Activated CD8-positive, alpha-beta memory T cell treated with anti-CD3 and anti-CD28 coated beads for 1 hour (primary cell): ENCODE results near the gene ATMIN.
A peak's percentile ranks its signal among the peaks of the same experiment; 100 is the strongest.

Experiments
- DNase-seq, 2 donors: peaks; one replicate each; pipeline ENCODE4 v3.0.0-alpha.2; 2020; ENCODE audit warnings: low read depth in 1 of 2; ENCODE audit errors: extremely low read depth in 1 of 2

ATMIN gene, protein sequence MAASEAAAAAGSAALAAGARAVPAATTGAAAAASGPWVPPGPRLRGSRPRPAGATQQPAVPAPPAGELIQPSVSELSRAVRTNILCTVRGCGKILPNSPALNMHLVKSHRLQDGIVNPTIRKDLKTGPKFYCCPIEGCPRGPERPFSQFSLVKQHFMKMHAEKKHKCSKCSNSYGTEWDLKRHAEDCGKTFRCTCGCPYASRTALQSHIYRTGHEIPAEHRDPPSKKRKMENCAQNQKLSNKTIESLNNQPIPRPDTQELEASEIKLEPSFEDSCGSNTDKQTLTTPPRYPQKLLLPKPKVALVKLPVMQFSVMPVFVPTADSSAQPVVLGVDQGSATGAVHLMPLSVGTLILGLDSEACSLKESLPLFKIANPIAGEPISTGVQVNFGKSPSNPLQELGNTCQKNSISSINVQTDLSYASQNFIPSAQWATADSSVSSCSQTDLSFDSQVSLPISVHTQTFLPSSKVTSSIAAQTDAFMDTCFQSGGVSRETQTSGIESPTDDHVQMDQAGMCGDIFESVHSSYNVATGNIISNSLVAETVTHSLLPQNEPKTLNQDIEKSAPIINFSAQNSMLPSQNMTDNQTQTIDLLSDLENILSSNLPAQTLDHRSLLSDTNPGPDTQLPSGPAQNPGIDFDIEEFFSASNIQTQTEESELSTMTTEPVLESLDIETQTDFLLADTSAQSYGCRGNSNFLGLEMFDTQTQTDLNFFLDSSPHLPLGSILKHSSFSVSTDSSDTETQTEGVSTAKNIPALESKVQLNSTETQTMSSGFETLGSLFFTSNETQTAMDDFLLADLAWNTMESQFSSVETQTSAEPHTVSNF

GRCh38 chr16:81035398-81035974, at the start of gene ATMIN:
Gene ATMIN (plus strand): TSS chr16:81035842. CDS start chr16:81035871, 29 bp downstream.
- DNase-seq: peak; percentile 54 to 87

DNA sequence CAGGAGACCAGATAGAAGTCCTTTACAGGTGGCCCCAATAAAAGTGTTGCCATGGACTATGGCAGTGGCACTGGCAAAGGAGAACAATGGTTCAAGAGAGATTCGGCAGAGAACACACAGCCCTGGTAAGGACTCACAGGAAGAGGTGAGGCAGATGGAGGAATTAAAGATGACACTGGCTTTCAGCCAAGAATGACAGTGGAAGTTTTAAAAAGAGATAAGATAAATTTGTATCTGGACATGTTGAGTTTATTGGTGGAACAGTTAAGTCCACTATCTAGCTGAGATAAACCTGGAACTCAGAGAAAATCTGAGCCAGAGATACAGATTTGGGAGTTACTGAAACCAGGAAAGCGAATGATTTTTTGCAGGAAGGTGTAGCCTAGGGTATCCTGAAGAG, 49.1 kb upstream of the ATMIN start:
- DNase-seq: no peak

DNA sequence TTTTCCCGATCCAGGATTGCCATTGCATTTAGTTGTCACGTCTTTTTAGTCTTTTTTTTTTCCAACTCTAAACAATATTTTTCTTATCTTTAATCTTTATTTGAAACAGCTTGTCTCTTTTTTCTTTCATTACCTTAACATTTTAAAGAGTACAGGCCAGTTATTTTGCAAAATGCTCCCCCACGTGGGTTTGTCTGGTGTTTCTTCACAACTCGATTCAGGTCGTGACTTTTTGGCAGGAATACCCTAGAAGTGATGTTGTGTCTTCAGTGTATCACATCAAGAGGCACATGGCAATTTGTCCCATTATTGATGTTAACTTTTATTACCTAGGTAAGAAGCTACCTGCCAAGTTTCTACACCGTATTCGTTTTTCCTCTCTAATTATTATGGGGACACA, 46.9 kb upstream of the ATMIN start:
- DNase-seq: no peak

DNA sequence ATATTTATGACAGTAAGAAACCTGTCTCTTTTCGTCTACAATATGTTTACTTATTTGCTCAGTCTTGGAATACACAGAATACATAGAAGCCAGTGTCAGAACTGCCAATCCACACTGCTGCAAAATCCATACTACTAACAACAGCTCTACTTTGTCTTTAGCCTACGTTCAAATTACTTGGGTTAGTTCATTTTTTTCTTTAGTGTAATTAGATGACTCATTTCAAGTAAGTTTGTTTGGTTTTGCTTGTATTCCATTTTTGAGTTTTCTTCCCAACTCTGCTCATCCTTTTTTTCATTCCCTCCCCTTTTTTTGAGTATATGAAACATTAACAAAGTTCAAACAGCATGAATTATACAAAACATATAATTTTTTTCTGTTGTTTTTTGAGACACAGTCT, 45.8 kb upstream of the ATMIN start:
- no peak for DNase-seq

DNA sequence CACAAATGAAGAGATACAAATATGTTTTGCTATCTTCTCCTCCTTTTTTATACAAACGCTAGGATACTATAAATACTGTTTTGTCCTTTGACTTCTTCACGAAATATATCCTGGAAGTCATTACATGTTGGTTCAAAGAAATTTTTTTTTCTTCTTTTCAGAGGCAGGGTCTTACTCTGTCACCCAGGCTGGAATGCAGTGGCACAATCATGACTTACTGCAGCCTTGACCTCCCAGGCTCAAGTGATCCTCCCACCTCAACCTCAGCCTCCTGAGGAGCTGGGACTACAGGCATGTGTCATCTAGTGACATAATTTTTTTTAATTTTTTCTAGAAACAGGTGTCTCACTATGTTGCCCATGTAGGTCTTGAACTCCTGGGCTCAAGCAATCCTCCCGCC, 45.1 kb upstream of the ATMIN start:
- DNase-seq: no peak

DNA sequence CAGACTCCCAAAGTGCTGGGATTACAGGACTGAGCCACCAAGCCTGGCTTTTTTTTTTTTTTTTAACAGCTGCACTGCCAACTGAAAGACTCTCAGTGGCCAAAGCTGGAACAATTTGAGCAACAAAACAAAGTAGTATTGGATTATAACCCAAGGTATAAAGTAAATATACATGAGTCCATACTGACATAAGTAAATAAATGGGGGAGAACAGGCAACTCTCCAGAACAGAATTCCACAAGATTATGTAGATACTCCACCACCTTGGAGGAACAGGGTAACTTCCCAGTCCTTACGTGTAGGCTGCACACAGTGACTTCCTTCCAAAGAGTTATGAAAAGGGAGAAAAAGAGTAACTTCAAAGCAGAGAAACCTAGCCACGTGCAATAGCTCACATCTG, 44.7 kb upstream of the ATMIN start:
- DNase-seq: no peak

DNA sequence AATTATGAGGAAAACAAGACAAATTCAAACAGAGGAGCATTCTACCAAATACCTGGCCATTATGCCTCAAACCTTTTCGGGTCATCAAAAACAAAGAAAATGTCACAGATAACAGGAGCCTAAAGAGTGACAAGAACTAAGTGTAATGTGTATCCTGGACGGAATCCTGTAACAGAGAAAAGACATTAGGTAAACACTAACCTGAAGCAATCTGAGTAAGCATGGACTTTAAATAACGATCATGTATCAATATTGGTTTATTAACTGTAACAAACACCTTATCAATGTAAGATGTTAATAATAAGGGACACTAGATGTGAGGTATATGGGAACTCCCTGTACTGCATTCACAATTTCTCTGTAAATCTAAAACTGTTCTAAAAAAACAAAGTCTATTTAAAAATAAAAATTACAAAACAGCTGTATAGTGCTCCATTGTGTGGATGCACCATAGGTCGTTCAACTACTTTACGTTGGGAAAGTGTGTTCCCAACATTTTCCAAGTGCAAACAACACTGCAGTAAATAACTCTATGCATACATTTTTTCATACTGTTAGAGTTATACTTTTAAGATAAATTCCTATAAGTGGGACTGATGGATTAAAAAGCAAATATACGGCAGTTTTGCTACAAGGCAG, 43.7 kb upstream of the ATMIN start:
- DNase-seq: no peak

DNA sequence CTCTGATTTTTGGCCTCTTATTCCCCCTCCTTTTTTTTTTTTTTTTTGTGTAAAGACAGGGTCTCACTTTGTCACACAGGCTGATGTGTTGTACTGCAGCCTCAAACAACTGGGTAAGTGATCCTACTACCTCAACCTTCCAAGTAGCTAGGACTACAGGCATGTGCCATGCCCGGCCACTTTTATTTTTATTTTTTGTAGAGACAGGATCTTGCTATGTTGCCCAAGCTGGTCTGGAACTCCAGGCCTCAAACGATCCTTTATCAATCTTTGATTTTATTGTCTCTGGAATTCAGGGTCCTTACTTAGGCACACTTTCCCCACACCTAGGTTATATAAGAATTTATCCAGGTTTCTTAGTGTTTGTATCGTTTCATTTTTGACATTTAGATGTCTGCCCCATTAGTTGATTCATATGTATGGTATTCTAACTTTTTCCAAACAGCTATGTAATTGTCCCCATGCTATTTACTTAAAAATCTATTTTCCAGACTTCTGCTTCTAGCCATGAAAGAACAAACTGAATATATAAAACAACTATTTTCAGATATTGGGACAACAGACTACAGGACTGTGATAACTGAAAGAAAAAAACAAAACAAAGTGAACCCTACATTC, 42.9 kb upstream of the ATMIN start:
- DNase-seq: no peak

DNA sequence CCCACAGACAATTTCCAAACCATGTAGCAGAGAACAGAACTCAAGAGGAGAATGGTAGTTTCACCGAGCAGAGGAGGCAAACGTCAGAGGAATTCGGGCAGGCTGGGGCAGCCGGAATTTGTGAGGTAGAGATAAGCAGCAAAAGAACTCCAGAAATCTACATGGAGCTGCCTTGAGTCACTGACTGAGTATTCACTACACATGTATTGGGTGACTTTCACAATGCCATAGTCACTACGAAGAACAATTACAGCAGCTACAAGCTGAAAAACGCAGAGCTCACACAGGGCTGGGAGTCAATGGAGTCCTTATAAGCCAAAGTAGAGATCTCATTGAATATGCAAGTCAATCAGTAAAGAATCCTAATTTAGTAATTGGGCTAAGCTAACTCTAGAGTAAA, 42.3 kb upstream of the ATMIN start:
- DNase-seq: no peak

DNA sequence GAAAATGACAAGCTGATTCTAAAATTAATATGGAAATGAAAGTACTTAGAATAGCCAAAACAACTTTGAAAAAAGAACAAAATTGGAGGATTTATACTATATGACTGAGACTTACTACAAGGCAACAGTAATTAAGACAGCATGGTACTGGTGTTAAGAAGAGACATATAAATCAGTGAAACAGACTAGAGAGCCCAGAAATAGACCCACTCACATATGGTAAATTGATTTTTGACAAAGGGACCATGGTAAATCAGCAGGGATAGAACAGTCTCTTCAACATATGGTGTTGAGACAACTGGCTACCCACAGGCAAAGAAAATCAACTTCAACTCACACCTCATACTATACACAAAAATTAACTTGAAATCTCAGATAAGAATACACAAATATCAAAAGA, 41.8 kb upstream of the ATMIN start:
- DNase-seq: no peak

DNA sequence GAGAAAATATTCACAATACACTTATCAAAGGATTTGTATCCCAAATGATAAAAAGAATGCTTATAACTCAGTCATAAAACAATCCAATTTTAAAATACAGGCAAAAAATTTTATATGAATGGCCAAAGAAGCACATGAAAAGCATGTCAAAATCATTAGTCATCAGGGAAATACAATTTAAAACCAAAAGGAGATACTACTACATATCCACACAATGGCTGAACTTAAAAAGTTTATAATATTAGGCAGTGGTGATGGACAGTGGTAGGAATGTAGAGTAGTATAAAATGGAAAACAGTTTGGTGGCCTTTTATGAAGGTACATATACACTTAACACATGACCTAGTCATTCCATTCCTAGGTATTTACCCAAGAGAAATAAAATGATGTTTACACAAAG, 41.2 kb upstream of the ATMIN start:
- DNase-seq: no peak

DNA sequence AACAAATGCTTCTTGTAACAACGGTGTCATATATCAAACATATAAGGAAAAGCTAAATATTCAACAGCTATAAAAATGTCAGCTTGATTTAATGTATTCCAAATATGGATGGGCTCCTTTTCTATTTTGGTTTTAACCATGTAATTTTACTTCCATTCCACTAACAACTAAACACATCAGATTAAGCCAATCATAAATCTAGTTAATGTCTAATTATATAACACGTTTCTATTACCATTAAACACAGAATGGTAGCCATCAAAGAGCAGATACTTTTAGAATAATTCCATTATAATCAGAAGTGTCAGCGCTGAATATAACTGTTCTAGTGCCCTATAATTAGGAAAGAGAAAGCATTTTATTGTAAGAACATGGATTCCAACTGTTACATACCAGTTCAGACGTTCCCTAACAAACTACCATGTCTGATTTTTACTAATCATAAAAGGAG, 38.9 kb upstream of the ATMIN start:
- DNase-seq: no peak

DNA sequence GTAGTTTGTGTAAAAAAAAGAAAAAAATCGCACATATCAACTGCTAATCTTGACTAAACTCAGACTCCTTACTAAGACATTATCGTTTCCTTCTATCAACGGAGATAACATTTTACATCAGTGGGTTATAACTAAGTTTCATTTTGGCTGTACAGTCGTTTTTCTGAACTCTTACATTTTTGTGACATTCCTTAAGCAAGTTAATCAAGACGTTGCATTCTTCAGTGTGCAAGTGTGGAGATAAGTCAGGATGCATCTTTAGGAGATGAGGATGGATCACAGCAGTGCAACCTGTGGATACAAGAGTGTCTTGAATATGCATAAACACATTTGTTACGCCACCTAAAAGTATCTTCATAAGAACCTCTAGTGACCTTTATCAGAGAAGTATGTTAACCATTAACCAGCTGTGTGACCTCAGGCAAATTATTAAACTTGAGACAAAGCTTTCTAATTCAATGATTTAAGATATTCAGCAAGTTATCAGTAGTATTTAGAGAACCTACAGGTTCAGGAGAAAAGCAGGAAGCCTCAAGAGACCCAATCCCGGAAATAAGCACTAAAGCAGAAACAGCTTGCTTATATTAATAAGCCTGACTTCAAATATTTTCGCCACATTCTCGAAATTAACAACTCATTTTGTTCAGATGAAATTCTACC, 38.4 kb upstream of the ATMIN start:
- no peak for DNase-seq

DNA sequence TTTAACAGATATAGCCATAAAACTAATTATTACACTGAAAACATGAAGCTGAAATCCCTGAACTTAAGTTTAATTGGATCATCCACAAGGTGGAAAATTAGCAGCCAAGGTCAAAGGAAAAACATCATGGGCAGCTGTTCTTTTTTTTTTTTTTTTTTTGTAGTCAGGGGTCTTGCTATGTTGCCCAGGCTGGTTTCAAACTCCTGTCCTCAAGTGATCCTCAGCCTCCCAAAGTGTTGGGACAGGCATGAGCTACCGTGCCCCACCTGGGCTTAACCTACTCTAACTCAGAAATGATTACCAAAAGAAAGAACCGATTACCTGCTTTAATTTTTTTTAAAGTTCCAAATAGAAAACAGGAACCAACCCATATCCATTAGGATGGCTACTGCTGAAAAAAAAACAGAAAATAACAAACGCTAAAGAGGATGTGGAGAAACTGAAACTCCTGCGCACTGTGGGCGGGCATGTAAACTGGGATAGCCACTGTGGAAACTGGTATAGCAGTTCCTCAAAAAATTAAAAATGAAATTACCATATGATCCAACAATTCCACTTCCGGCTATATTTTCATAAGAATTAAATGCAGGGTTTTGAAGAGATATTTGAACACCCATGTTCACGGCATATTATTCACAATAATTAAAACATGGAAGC, 37.5 kb upstream of the ATMIN start:
- no peak for DNase-seq

- no peak for DNase-seq
Measured at GRCh38 chr16:81000873-81001272, 34.8 kb upstream of the ATMIN start.

DNA sequence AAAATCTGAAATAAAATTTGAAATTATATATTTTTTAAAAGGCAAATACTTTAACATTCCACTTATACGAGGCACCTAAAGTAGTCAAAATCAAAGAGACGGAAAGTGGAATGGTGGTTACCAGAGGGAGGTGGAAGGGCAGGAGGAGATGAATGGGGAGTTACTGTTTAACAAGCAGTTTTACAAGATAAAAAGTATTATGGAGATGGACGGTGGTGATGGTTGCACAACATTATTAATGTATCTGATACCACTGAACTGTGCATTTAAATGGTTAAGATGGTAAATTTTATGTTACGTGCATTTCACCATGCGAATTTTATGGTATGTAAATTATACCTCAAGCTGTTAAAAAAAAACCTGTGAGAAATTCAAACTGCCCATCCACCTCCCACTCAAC, 34.3 kb upstream of the ATMIN start:
- DNase-seq: no peak

- no peak for DNase-seq
Measured at GRCh38 chr16:81003064-81003463, 32.6 kb upstream of the ATMIN start.

DNA sequence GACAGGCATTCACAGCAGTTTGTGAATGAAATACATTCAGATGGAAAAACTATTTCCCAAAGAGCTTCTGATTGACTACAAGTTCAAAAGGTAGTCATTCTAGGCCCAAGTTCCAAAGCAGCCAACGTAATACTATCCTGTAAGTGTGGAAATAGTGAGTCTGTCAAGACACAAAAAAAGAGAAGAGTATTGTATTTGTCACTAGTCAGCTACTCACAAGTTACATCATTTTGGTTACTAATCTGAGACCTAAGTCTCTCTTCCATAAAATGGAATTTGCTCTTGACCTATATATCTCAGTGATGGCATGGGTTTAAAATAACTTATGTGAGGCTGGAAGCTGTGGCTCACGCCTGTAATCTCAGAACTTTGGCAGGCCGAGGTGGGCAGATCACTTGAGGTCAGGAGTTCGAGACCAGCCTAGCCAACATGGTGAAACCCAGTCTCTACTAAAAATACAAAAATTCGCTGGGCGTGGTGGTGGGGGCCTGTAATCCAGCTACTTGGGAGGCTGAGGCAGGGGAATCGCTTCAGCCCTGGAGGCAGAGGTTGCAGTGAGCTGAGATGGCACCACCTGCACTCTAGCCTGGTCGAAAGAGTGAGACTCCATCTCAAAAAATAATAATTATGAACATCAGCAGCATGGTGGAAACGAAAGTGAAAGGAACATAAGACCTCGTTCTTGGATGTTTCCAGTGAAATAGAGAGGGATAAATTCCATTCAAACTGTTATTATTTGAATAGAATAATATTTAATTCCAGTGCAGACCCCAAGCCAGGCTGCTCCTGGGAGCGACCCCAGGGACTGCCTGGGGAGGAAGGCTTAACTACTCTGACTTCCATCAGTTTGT, 31.8 kb upstream of the ATMIN start:
- no peak for DNase-seq
